Measurements from ENCODE around the gene NDUFA1. TPM values are rescaled to one million over a fixed set of nuclear protein-coding genes. Genes with fewer than 3 reads are reported as not detected.
"Not testable (repeated sequence)": the region's sequence is repeated elsewhere in the genome, so short reads cannot be mapped to it uniquely, and the experiment has no call there.

Gene NDUFA1
- 70.4 TPM for total RNA-seq
- long read RNA-seq, transcript NDUFA1-201 (3 exons, 766 nt), result major isoform, 35 of 63 reads
- long read RNA-seq, partial matches to known transcripts, result 28 of 63 reads
- long read RNA-seq, other reads (novel, unspliced or antisense), result 0 of 63 reads

- DNase-seq (peak; percentile 93), ATAC-seq (peak; percentile 99)
- TF ChIP-seq CTCF (IDR thresholded peaks at IDR 0.05), result no peak
- peaks cover 4% of the 10 kb centered on the region for H3K36me3 ChIP-seq
- peak within 1 kb of the TSS; percentile 57 for H3K4me3 ChIP-seq
- peak within 1 kb of the TSS; percentile 94 for H3K27ac ChIP-seq
- no peaks in the 10 kb centered on the region for H3K9me3 ChIP-seq
- no peaks in the 10 kb centered on the region for H3K4me1 ChIP-seq
- H3K27me3 ChIP-seq, result no peaks in the 10 kb centered on the region
- intact Hi-C loops (cut with DNase I), result no loop called here
These were observed at the start of gene NDUFA1, which contains the start of gene RNF113A for GRCh38 chrX:119871599-119872395. TSS of gene NDUFA1 (plus strand) at chrX:119871832. CDS start at chrX:119871912, 80 bp downstream. TSS of gene RNF113A (minus strand) at chrX:119871733. CDS start at chrX:119871613, 120 bp downstream.

GRCh38 chrX:119824221-119824620, 47.4 kb upstream of the NDUFA1 start:
- intact Hi-C loops (cut with DNase I); H3K27ac ChIP-seq; DNase-seq; H3K4me1 ChIP-seq; ATAC-seq; H3K9me3 ChIP-seq; H3K36me3 ChIP-seq; H3K27me3 ChIP-seq; H3K4me3 ChIP-seq: not testable (repeated sequence)

- H3K4me1 ChIP-seq, result no peaks in the 10 kb centered on the region
- DNase-seq, result no peak
- no peak for TF ChIP-seq CTCF (IDR thresholded peaks at IDR 0.05)
- H3K9me3 ChIP-seq, result no peaks in the 10 kb centered on the region
- H3K36me3 ChIP-seq, result no peaks in the 10 kb centered on the region
- ATAC-seq, result no peak
- intact Hi-C loops (cut with DNase I), result no loop called here
- H3K27me3 ChIP-seq, result no peaks in the 10 kb centered on the region
- H3K4me3 ChIP-seq, result no peak overlapping the region
- H3K27ac ChIP-seq, result no peak overlapping the region
These were observed 45.2 kb upstream of the NDUFA1 start for GRCh38 chrX:119826399-119826959.

GRCh38 chrX:119828446-119828845, 43.2 kb upstream of the NDUFA1 start:
- H3K27me3 ChIP-seq, result no peaks in the 10 kb centered on the region
- H3K36me3 ChIP-seq, result no peaks in the 10 kb centered on the region
- intact Hi-C loops (cut with DNase I), result no loop called here
- no peak overlapping the region for H3K4me3 ChIP-seq
- no peaks in the 10 kb centered on the region for H3K9me3 ChIP-seq
- no peak for DNase-seq
- no peak for ATAC-seq
- no peak for TF ChIP-seq CTCF (IDR thresholded peaks at IDR 0.05)
- H3K27ac ChIP-seq, result no peak overlapping the region
- no peaks in the 10 kb centered on the region for H3K4me1 ChIP-seq

- no peak for ATAC-seq
- intact Hi-C loops (cut with DNase I), result no loop called here
- Histone ChIP-seq H3K4me1 (no peaks in the 10 kb centered on the region), H3K36me3 (peaks cover 30% of the 10 kb centered on the region), H3K9me3 (no peaks in the 10 kb centered on the region), H3K27ac (no peak overlapping the region), H3K4me3 (no peak overlapping the region), H3K27me3 (no peaks in the 10 kb centered on the region)
- no peak for DNase-seq
- TF ChIP-seq CTCF (IDR thresholded peaks at IDR 0.05), result no peak
These were observed 37.7 kb upstream of the NDUFA1 start for GRCh38 chrX:119833905-119834304.
